ENCODE results near the gene MUC5B. TPM values are rescaled to one million over a fixed set of nuclear protein-coding genes. Genes with fewer than 3 reads are reported as not detected.

The MUC5B gene
- total and polyA plus RNA-seq, 2 donors (not counting 1 experiment from before 2014, with no cell fraction given): not detected

DNA sequence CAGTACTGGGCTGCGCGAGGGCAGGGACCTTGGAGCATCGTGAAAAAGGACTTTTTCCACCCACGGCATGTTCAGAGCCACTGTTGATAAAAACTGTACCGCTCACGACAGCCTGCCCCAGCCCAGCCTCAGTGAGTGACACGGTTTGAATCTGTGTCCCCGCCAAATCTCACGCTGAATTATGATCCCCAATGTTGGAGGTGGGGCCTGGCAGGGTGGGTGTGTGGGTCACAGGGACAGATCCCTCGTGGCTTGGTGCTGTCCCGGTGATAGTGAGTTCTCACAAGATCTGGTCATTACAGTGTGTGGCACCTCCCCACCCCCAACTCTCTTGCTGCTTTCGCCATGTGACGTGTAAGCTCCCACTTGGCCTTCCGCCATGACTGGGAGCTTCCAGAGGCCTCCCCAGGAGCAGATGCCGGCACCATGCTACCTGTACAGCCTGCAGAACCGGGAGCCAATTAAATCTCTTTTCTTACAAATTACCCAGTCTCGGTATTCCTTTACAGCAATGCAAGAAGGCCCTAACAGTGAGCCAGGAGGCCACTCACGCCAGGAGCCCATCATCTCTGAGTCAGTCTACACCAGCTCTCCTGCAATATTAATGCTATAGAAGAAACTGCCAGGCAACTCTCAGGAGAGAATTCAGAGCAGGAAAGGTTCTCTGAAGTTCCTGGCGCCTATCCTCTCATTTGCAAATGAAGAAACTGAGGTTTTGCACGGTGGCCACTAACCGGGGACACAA is 85.3 kb downstream of the MUC5B start:
- intact Hi-C loops (cut with micrococcal nuclease): loop anchor here (5.0 kb wide), 1 partner anchor 771 kb away; the partner anchor contains the start of genes HRAS and LRRC56
- H3K27me3 Mint-ChIP-seq: no peaks in the 10 kb centered on the region
- no peaks in the 10 kb centered on the region for H3K9me3 Mint-ChIP-seq (ENCODE audit: insufficient read depth)
- peaks cover 59% of the 10 kb centered on the region for H4K20me1 ChIP-seq (ENCODE audit: control insufficient read depth, insufficient read depth, low read length, poor library complexity, severe bottlenecking)
- H3K9ac ChIP-seq (ENCODE audit: low read length): peak overlapping the region; percentile 72
- H3K27ac ChIP-seq (ENCODE audit: low read length in 2 of 2): peak overlapping the region; percentile 44 to 87
- DNase-seq (no peak), ATAC-seq (ENCODE audit: low read depth) (no peak)
- H3K27ac Mint-ChIP-seq: peak overlapping the region; percentile 75
- H3K4me1 Mint-ChIP-seq: peaks cover 61% of the 10 kb centered on the region
- ChIA-PET POLR2A (no interaction called here), CTCF (interaction anchor here (1.3 to 4.8 kb wide), 3 partner anchors 13 to 266 kb away, joined by 3 to 31 read pairs (median 6); no protein-coding TSS in a partner anchor)
- H3K4me2 ChIP-seq (replicated peaks; ENCODE audit: low read depth, low read length, poor library complexity, severe bottlenecking): peak overlapping the region; percentile 91
- H2AFZ ChIP-seq (ENCODE audit: insufficient read depth, low read depth, low read length, poor library complexity, severe bottlenecking): no peak overlapping the region
- peak overlapping the region; percentile 83 for H3K4me3 Mint-ChIP-seq
- TF ChIP-seq, protein P1, sequence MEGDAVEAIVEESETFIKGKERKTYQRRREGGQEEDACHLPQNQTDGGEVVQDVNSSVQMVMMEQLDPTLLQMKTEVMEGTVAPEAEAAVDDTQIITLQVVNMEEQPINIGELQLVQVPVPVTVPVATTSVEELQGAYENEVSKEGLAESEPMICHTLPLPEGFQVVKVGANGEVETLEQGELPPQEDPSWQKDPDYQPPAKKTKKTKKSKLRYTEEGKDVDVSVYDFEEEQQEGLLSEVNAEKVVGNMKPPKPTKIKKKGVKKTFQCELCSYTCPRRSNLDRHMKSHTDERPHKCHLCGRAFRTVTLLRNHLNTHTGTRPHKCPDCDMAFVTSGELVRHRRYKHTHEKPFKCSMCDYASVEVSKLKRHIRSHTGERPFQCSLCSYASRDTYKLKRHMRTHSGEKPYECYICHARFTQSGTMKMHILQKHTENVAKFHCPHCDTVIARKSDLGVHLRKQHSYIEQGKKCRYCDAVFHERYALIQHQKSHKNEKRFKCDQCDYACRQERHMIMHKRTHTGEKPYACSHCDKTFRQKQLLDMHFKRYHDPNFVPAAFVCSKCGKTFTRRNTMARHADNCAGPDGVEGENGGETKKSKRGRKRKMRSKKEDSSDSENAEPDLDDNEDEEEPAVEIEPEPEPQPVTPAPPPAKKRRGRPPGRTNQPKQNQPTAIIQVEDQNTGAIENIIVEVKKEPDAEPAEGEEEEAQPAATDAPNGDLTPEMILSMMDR (IDR thresholded peaks at IDR 0.05): no peak
- no peak for TF ChIP-seq EZH2 (IDR thresholded peaks at IDR 0.05; ENCODE audit: borderline replicate concordance, insufficient read depth, low read depth, low read length, poor library complexity, severe bottlenecking)
- H3K9me3 ChIP-seq (ENCODE audit: control extremely low read depth in 1 of 3, control insufficient read depth in 2 of 3, insufficient read depth in 1 of 3, low read length in 2 of 3): peaks cover 0 to 16% (median 13%) of the 10 kb centered on the region in 3 donors
- H3K4me1 ChIP-seq (ENCODE audit: control insufficient read depth in 2 of 2, insufficient read depth in 2 of 2, low read length in 2 of 2): peaks cover 48 to 53% of the 10 kb centered on the region in 2 donors
- H3K79me2 ChIP-seq (ENCODE audit: control insufficient read depth, insufficient read depth, low read length): peaks cover 60% of the 10 kb centered on the region
- peak overlapping the region in 4 of 5 experiments; percentile 57 to 71 (median 67) for H3K4me3 ChIP-seq (ENCODE audit: control extremely low read depth in 1 of 5, extremely low read depth in 1 of 5, insufficient read depth in 1 of 5, low read depth in 2 of 5, low read length in 4 of 5)
- 85% methylated on average over 18 of the region's 21 CpGs for WGBS (ENCODE audit: insufficient coverage)
- no peaks in the 10 kb centered on the region for H3K27me3 ChIP-seq (replicated peaks in 1 of 4; ENCODE audit: control extremely low read depth in 1 of 4, control insufficient read depth in 3 of 4, insufficient read depth in 4 of 4, low read length in 3 of 4)
- peaks cover 0 to 11% of the 10 kb centered on the region in 2 experiments for H3K36me3 ChIP-seq (replicated peaks in 1 of 2; ENCODE audit: control extremely low read depth in 1 of 2, control insufficient read depth in 1 of 2, extremely low read depth in 1 of 2, insufficient read depth in 2 of 2, low read length in 1 of 2)

Data from B cell (primary cell).